IMR-90 (cell line): ENCODE results near the gene RCAN2. TPM values are rescaled to one million over a fixed set of nuclear protein-coding genes. Genes with fewer than 3 reads are reported as not detected.

ENCODE experiments used
- ATAC-seq: fragments of 200-7000 bp; cut with Tn5 transposase; 2 replicates; pipeline ENCODE4 v1.9.1; 2020; ENCODE audit warnings: low read depth, mild to moderate bottlenecking, moderate library complexity
- BruUV-seq: library from RNA; stranded (reverse); fragments of 400-500 nt; replicated peaks from 2 replicates; lab custom pipeline; 2021; lab: Mats Ljungman, UMichigan
- CTCF ChIA-PET: fragments of 300-600 bp; formaldehyde crosslinking; extraction: SDS; loops from one replicate; lab custom pipeline; 2021; ENCODE audit warnings: antibody characterized with exemption; lab: Yijun Ruan, JAX
- POLR2A ChIA-PET: fragments of 300-600 bp; sonication (Branson Sonifier 250); formaldehyde crosslinking; loops from one replicate; lab custom pipeline; 2022; ENCODE audit warnings: antibody characterized with exemption; ENCODE audit not compliant: unreplicated experiment; lab: Charles Lee
- DNase-seq: peaks from one replicate; pipeline ENCODE4 v3.0.0; 2013
- H2AFZ ChIP-seq: replicated peaks from 2 replicates; pipeline ENCODE3; 2013; ENCODE audit warnings: low read length, mild to moderate bottlenecking; ENCODE audit not compliant: poor library complexity
- H2AK5ac ChIP-seq: 2 replicates; pipeline ENCODE4 v1.6.1; 2013; ENCODE audit warnings: low read depth, low read length, inconsistent platforms
- H2AK9ac ChIP-seq: replicated peaks from 2 replicates; pipeline ENCODE3; 2013; ENCODE audit warnings: mild to moderate bottlenecking, low read depth, low read length, moderate library complexity; ENCODE audit not compliant: poor library complexity
- H2BK120ac ChIP-seq: 2 replicates; pipeline ENCODE4 v1.6.1; 2013; ENCODE audit warnings: low read depth, low read length, inconsistent platforms
- H2BK15ac ChIP-seq: 3 replicates; pipeline ENCODE4 v1.6.1; 2013; ENCODE audit warnings: low read depth, low read length, inconsistent platforms
- H2BK20ac ChIP-seq: 2 replicates; pipeline ENCODE4 v1.6.1; 2013; ENCODE audit warnings: low read depth, mild to moderate bottlenecking, inconsistent platforms, low read length, moderate library complexity
- H2BK5ac ChIP-seq: 2 replicates; pipeline ENCODE4 v1.6.1; 2013; ENCODE audit warnings: mild to moderate bottlenecking, low read depth, low read length, inconsistent platforms; ENCODE audit not compliant: poor library complexity, severe bottlenecking
- H3K14ac ChIP-seq: replicated peaks from 2 replicates; pipeline ENCODE4 v1.6.1; 2013; ENCODE audit warnings: low read depth, low read length, inconsistent platforms
- H3K18ac ChIP-seq: 2 replicates; pipeline ENCODE4 v1.6.1; 2013; ENCODE audit warnings: low read depth, low read length, control low read depth
- H3K23ac ChIP-seq: 2 replicates; pipeline ENCODE4 v1.6.1; 2013; ENCODE audit warnings: low read depth, low read length, inconsistent platforms
- H3K27ac ChIP-seq: 2 replicates; pipeline ENCODE4 v1.5.1; 2013; ENCODE audit warnings: mild to moderate bottlenecking, control low read depth, low read length; ENCODE audit not compliant: insufficient read depth
- H3K27me3 ChIP-seq: 2 replicates; pipeline ENCODE4 v1.6.1; 2013; ENCODE audit warnings: low read length; ENCODE audit not compliant: control insufficient read depth, insufficient read depth
- H3K36me3 ChIP-seq: 2 replicates; pipeline ENCODE4 v1.6.1; 2013; ENCODE audit warnings: low read length, mixed read lengths; ENCODE audit not compliant: control insufficient read depth, insufficient read depth
- H3K4ac ChIP-seq: 2 replicates; pipeline ENCODE4 v1.6.1; 2013; ENCODE audit warnings: low read depth, low read length, inconsistent platforms
- H3K4me1 ChIP-seq: 2 replicates; pipeline ENCODE4 v1.6.1; 2013; ENCODE audit warnings: low read length, mixed read lengths; ENCODE audit not compliant: control insufficient read depth, insufficient read depth
- H3K4me2 ChIP-seq: 2 replicates; pipeline ENCODE4 v1.6.1; 2013; ENCODE audit warnings: low read depth, mild to moderate bottlenecking, control low read depth, low read length, moderate library complexity
- H3K4me3 ChIP-seq: 2 replicates; pipeline ENCODE4 v1.5.1; 2013; ENCODE audit warnings: low read depth, mild to moderate bottlenecking, control low read depth, low read length, moderate library complexity; ENCODE audit not compliant: insufficient read depth
- H3K56ac ChIP-seq: 2 replicates; pipeline ENCODE4 v1.6.1; 2013; ENCODE audit warnings: low read length, inconsistent platforms; ENCODE audit not compliant: insufficient read depth; ENCODE audit errors: extremely low read depth
- H3K79me1 ChIP-seq, 2 experiments: 2 replicates each; pipeline ENCODE4 v1.6.1; 2013; ENCODE audit warnings: low read length in 2 of 2, inconsistent platforms in 1 of 2, low read depth in 1 of 2
- H3K9ac ChIP-seq: 2 replicates; pipeline ENCODE4 v1.6.1; 2013; ENCODE audit warnings: low read depth, low read length, control low read depth
- H3K9me1 ChIP-seq: 2 replicates; pipeline ENCODE4 v1.6.1; 2013; ENCODE audit warnings: low read length, inconsistent platforms; ENCODE audit not compliant: insufficient read depth
- H3K9me3 ChIP-seq: 2 replicates; pipeline ENCODE4 v1.6.1; 2013; ENCODE audit warnings: low read length; ENCODE audit not compliant: control insufficient read depth, insufficient read depth
- H4K20me1 ChIP-seq: 2 replicates; pipeline ENCODE4 v1.6.1; 2013; ENCODE audit warnings: low read length, inconsistent platforms; ENCODE audit not compliant: insufficient read depth
- H4K5ac ChIP-seq: 2 replicates; pipeline ENCODE4 v1.6.1; 2013; ENCODE audit warnings: mild to moderate bottlenecking, low read depth, low read length, control low read depth
- H4K8ac ChIP-seq, 2 experiments: 2 replicates each; pipeline ENCODE4 v1.6.1; 2013; ENCODE audit warnings: low read depth in 2 of 2, low read length in 2 of 2, control low read depth in 1 of 2, inconsistent platforms in 1 of 2
- H4K91ac ChIP-seq: 2 replicates; pipeline ENCODE4 v1.6.1; 2013; ENCODE audit warnings: low read depth, low read length, inconsistent platforms; ENCODE audit not compliant: insufficient read depth
- BHLHE40 ChIP-seq: fragments of 150-350 bp; IDR thresholded peaks from 2 replicates; pipeline ENCODE4 v1.6.1; 2016; ENCODE audit warnings: mild to moderate bottlenecking, low read depth, low read length
- CHD1 ChIP-seq: IDR thresholded peaks from 2 replicates; pipeline ENCODE4 v1.6.1; 2012; ENCODE audit warnings: low read depth, low read length, improper control_type of control experiment
- CTCF ChIP-seq: conservative IDR thresholded peaks from 2 replicates; pipeline ENCODE4 v1.5.1; 2012; ENCODE audit warnings: mild to moderate bottlenecking, low read depth, low read length, improper control_type of control experiment
- ELK1 ChIP-seq: fragments of 150-350 bp; IDR thresholded peaks from 2 replicates; pipeline ENCODE4 v1.6.1; 2016; ENCODE audit warnings: low read depth, mild to moderate bottlenecking, low read length, moderate library complexity, borderline replicate concordance
- FOS ChIP-seq: fragments of 150-350 bp; IDR thresholded peaks from 2 replicates; pipeline ENCODE4 v1.6.1; 2016; ENCODE audit warnings: low read depth, low read length
- MAFK ChIP-seq: IDR thresholded peaks from 2 replicates; pipeline ENCODE4 v1.6.1; 2012; ENCODE audit warnings: low read depth, low read length, improper control_type of control experiment
- MAZ ChIP-seq: IDR thresholded peaks from 2 replicates; pipeline ENCODE4 v1.6.1; 2012; ENCODE audit warnings: low read depth, mild to moderate bottlenecking, low read length, improper control_type of control experiment, moderate library complexity, borderline replicate concordance
- MXI1 ChIP-seq: IDR thresholded peaks from 2 replicates; pipeline ENCODE4 v1.6.1; 2012; ENCODE audit warnings: low read depth, mild to moderate bottlenecking, low read length, moderate library complexity, borderline replicate concordance
- NFE2L2 ChIP-seq: fragments of 150-350 bp; IDR thresholded peaks from 2 replicates; pipeline ENCODE4 v1.6.1; 2016; ENCODE audit warnings: low read depth, mild to moderate bottlenecking, low read length
- RAD21 ChIP-seq: IDR thresholded peaks from 2 replicates; pipeline ENCODE4 v1.6.1; 2012; ENCODE audit warnings: low read length, improper control_type of control experiment
- RCOR1 ChIP-seq: IDR thresholded peaks from 2 replicates; pipeline ENCODE4 v1.6.1; 2012; ENCODE audit warnings: mild to moderate bottlenecking, low read length, improper control_type of control experiment; ENCODE audit not compliant: insufficient replicate concordance
- RFX5 ChIP-seq: IDR thresholded peaks from 2 replicates; pipeline ENCODE4 v1.8.0; 2012; ENCODE audit warnings: low read depth, mild to moderate bottlenecking, low read length, moderate library complexity
- SMC3 ChIP-seq: fragments of 150-350 bp; IDR thresholded peaks from 2 replicates; pipeline ENCODE4 v1.6.1; 2016; ENCODE audit warnings: low read depth, mild to moderate bottlenecking, antibody characterized with exemption, low read length, moderate library complexity
- WGBS, 2 experiments: methylation state at CpG; one replicate each; pipeline versions ENCODE4 v1.1.5 to v1.1.7; 2013; ENCODE audit warnings: missing lambda C conversion rate in 2 of 2; ENCODE audit not compliant: insufficient read length in 1 of 2; ENCODE audit errors: extremely low coverage in 2 of 2; 5-methylcytosine and 5-hydroxymethylcytosine counted together
- dilution Hi-C: fragments of 300-500 bp; cut with HindIII; formaldehyde crosslinking; loops from one replicate; pipeline ENCODE4 v1.14.3; 2018; ENCODE audit warnings: low sequenced_read_pairs; ENCODE audit not compliant: unreplicated experiment
- in situ Hi-C: fragments of 300-500 bp; cut with MboI; formaldehyde crosslinking; loops from 3 replicates; pipeline ENCODE4 v1.14.3; 2019; ENCODE audit warnings: low sequenced_read_pairs, inconsistent platforms, mixed read lengths
- intact Hi-C: fragments of 100-400 bp; cut with micrococcal nuclease; formaldehyde crosslinking; loops from 2 replicates; pipeline ENCODE4 v1.10.0; 2022
- polyA plus RNA-seq, 3 experiments: library from polyadenylated mRNA; depleted of rRNA; stranded (reverse); fragments of >200 nt; gene quantifications; 2 replicates each; pipeline ENCODE4 v1.2.3, GENCODE V29; 2012; ENCODE audit warnings: low replicate concordance in 1 of 3
- total RNA-seq: library from RNA; depleted of rRNA; stranded (reverse); fragments of >200 nt; gene quantifications from 2 replicates; pipeline ENCODE4 v1.2.3, GENCODE V29; 2012

RCAN2 gene
- total and polyA plus RNA-seq, 2 of the 4 experiments (the other 2 are of a cell fraction), result 1.3 to 1.8 TPM

- H4K8ac ChIP-seq, result no peak overlapping the region
- H2BK5ac ChIP-seq, result no peak overlapping the region
- no peak overlapping the region for H3K14ac ChIP-seq
- ATAC-seq (no peak), DNase-seq (no peak)
- no peaks in the 10 kb centered on the region for H3K79me1 ChIP-seq
- dilution Hi-C loops, result no loop called here
- no peak overlapping the region for H2BK20ac ChIP-seq
- H2AK5ac ChIP-seq, result no peak overlapping the region
- H2BK120ac ChIP-seq, result no peak overlapping the region
- intact Hi-C loops, result no loop called here
- no peaks in the 10 kb centered on the region for H3K4me1 ChIP-seq
- H3K9me3 ChIP-seq, result no peaks in the 10 kb centered on the region
- H4K5ac ChIP-seq, result no peak overlapping the region
- H3K18ac ChIP-seq, result no peak overlapping the region
- H3K56ac ChIP-seq, result no peak overlapping the region
- no peaks in the 10 kb centered on the region for H3K36me3 ChIP-seq
- H3K27me3 ChIP-seq, result no peaks in the 10 kb centered on the region; the same call in 1 of the 2 replicates
- no peak overlapping the region for H3K4me2 ChIP-seq
- no TSS peak for BruUV-seq
- H3K9ac ChIP-seq, result no peak overlapping the region
- H3K27ac ChIP-seq, result no peak overlapping the region
- no peak overlapping the region for H2AFZ ChIP-seq
- H3K9me1 ChIP-seq, result no peaks in the 10 kb centered on the region
- H2AK9ac ChIP-seq, result no peak overlapping the region
- H4K91ac ChIP-seq, result no peak overlapping the region
- in situ Hi-C loops, result no loop called here
- no peak overlapping the region for H3K4ac ChIP-seq
- H3K23ac ChIP-seq, result no peak overlapping the region
- WGBS, 2 experiments, result no CpG with 5 or more reads among the region's 8 CpGs
- H4K20me1 ChIP-seq, result no peaks in the 10 kb centered on the region
- no peak for TF ChIP-seq SMC3
- TF ChIP-seq MXI1, result no peak
- TF ChIP-seq RAD21, result no peak
- TF ChIP-seq CTCF, result no peak
- no peak for TF ChIP-seq CHD1
- no peak for TF ChIP-seq MAZ
- no peak for TF ChIP-seq FOS
- TF ChIP-seq MAFK, result no peak
- TF ChIP-seq ELK1, result no peak
- no peak for TF ChIP-seq RFX5
- no peak for TF ChIP-seq BHLHE40
- TF ChIP-seq NFE2L2, result no peak
- no peak for TF ChIP-seq RCOR1
- CTCF ChIA-PET, result no interaction called here
- POLR2A ChIA-PET, result no interaction called here
- no peak overlapping the region for H2BK15ac ChIP-seq
- no peak overlapping the region for H3K4me3 ChIP-seq
These were observed 10.2 kb upstream of the RCAN2 start for GRCh38 chr6:46501136-46502089.
